ENCODE measurements around the gene TRPM1. TPM values are rescaled to one million over a fixed set of nuclear protein-coding genes. Genes with fewer than 3 reads are reported as not detected.

TRPM1 gene
- total RNA-seq, 2 experiments from 2014 or later, result not detected

DNA sequence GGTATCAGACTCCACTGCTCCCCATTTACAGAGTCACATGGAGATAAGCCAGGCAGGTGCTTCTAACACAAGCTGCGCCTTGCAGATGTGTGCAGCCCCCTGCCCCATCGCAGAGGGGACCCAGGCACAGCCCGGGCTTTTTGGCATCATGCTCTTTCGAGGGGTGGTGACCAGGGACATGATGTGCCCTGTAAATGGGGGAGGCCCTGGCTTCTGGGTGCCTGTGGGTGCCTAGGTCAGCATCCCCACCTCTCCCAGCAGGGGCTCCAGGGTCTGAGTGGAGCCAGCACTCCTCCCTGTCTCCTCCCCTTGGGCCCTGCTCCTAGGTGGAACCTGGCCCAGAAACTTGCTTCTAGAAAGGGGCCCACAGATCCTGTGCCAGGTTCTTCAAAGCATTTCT, 15.2 kb downstream of the TRPM1 start:
- no peaks in the 10 kb centered on the region for H4K20me1 ChIP-seq (ENCODE audit: insufficient read depth, low read length)
- no peak overlapping the region for H3K27ac ChIP-seq (ENCODE audit: low read depth, low read length, poor library complexity, severe bottlenecking)
- no peaks in the 10 kb centered on the region for H3K9me3 ChIP-seq (ENCODE audit: low read length)
- no peaks in the 10 kb centered on the region for H3K79me2 ChIP-seq (ENCODE audit: insufficient read depth, low read depth, low read length)
- no peaks in the 10 kb centered on the region for H3K36me3 ChIP-seq (ENCODE audit: insufficient read depth, low read length)
- POLR2A ChIA-PET, result no interaction called here
- H2AFZ ChIP-seq (ENCODE audit: low read length), result no peak overlapping the region
- TF ChIP-seq, protein P1, sequence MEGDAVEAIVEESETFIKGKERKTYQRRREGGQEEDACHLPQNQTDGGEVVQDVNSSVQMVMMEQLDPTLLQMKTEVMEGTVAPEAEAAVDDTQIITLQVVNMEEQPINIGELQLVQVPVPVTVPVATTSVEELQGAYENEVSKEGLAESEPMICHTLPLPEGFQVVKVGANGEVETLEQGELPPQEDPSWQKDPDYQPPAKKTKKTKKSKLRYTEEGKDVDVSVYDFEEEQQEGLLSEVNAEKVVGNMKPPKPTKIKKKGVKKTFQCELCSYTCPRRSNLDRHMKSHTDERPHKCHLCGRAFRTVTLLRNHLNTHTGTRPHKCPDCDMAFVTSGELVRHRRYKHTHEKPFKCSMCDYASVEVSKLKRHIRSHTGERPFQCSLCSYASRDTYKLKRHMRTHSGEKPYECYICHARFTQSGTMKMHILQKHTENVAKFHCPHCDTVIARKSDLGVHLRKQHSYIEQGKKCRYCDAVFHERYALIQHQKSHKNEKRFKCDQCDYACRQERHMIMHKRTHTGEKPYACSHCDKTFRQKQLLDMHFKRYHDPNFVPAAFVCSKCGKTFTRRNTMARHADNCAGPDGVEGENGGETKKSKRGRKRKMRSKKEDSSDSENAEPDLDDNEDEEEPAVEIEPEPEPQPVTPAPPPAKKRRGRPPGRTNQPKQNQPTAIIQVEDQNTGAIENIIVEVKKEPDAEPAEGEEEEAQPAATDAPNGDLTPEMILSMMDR (conservative IDR thresholded peaks at IDR 0.05; ENCODE audit: low read length), result no peak
- no peak for TF ChIP-seq EZH2phosphoT487 (IDR thresholded peaks at IDR 0.05; ENCODE audit: borderline replicate concordance, low read depth, low read length)
- H3K4me2 ChIP-seq (ENCODE audit: low read length), result no peak overlapping the region
- no peak overlapping the region for H3K4me3 ChIP-seq (ENCODE audit: low read depth, low read length, poor library complexity, severe bottlenecking)
- H3K9me2 ChIP-seq (ENCODE audit: insufficient read depth, low read length), result no peaks in the 10 kb centered on the region
- no peak for DNase-seq (ENCODE audit: low spot score)
- intact Hi-C loops (cut with micrococcal nuclease; ENCODE audit: unreplicated experiment), result no loop called here
- CTCF ChIA-PET (ENCODE audit: unreplicated experiment), result no interaction called here
- H3K4me1 ChIP-seq (ENCODE audit: insufficient read depth, low read length, poor library complexity, severe bottlenecking), result peaks cover 6% of the 10 kb centered on the region
- BruUV-seq (replicated peaks), result no TSS peak

GRCh38 chr15:31085359-31085758, 16.2 kb downstream of the TRPM1 start:
- BruUV-seq (replicated peaks), result no TSS peak
- CTCF ChIA-PET (ENCODE audit: unreplicated experiment), result no interaction called here
- H3K9me2 ChIP-seq (ENCODE audit: insufficient read depth, low read length), result no peaks in the 10 kb centered on the region

GRCh38 chr15:31084176-31084575, 17.3 kb downstream of the TRPM1 start:
- no peak overlapping the region for H3K4me3 ChIP-seq (ENCODE audit: low read depth, low read length, poor library complexity, severe bottlenecking)
- no peak for DNase-seq (ENCODE audit: low spot score)
- H3K4me1 ChIP-seq (ENCODE audit: insufficient read depth, low read length, poor library complexity, severe bottlenecking), result peaks cover 11% of the 10 kb centered on the region
- no peak for TF ChIP-seq EZH2phosphoT487 (IDR thresholded peaks at IDR 0.05; ENCODE audit: borderline replicate concordance, low read depth, low read length)
- TF ChIP-seq, protein P1 (conservative IDR thresholded peaks at IDR 0.05; ENCODE audit: low read length), result no peak
- no peaks in the 10 kb centered on the region for H4K20me1 ChIP-seq (ENCODE audit: insufficient read depth, low read length)
- no peaks in the 10 kb centered on the region for H3K36me3 ChIP-seq (ENCODE audit: insufficient read depth, low read length)
- BruUV-seq (replicated peaks), result no TSS peak
- no peaks in the 10 kb centered on the region for H3K79me2 ChIP-seq (ENCODE audit: insufficient read depth, low read depth, low read length)
- H3K9me3 ChIP-seq (ENCODE audit: low read length), result no peaks in the 10 kb centered on the region
- H3K4me2 ChIP-seq (ENCODE audit: low read length), result no peak overlapping the region
- POLR2A ChIA-PET, result no interaction called here
- no peak overlapping the region for H3K27ac ChIP-seq (ENCODE audit: low read depth, low read length, poor library complexity, severe bottlenecking)
- intact Hi-C loops (cut with micrococcal nuclease; ENCODE audit: unreplicated experiment), result no loop called here
- no peak overlapping the region for H2AFZ ChIP-seq (ENCODE audit: low read length)
- CTCF ChIA-PET (ENCODE audit: unreplicated experiment), result no interaction called here
- H3K9me2 ChIP-seq (ENCODE audit: insufficient read depth, low read length), result no peaks in the 10 kb centered on the region

More at GRCh38 chr15:31085359-31085758, 16.2 kb downstream of the TRPM1 start:
- no peaks in the 10 kb centered on the region for H3K9me3 ChIP-seq (ENCODE audit: low read length)
- H2AFZ ChIP-seq (ENCODE audit: low read length), result no peak overlapping the region
- H3K27ac ChIP-seq (ENCODE audit: low read depth, low read length, poor library complexity, severe bottlenecking), result no peak overlapping the region
- H3K4me2 ChIP-seq (ENCODE audit: low read length), result no peak overlapping the region
- no peak for DNase-seq (ENCODE audit: low spot score)
- peaks cover 11% of the 10 kb centered on the region for H3K4me1 ChIP-seq (ENCODE audit: insufficient read depth, low read length, poor library complexity, severe bottlenecking)
- POLR2A ChIA-PET, result no interaction called here
- no peak overlapping the region for H3K4me3 ChIP-seq (ENCODE audit: low read depth, low read length, poor library complexity, severe bottlenecking)
- H3K36me3 ChIP-seq (ENCODE audit: insufficient read depth, low read length), result no peaks in the 10 kb centered on the region
- TF ChIP-seq, protein P1 (conservative IDR thresholded peaks at IDR 0.05; ENCODE audit: low read length), result no peak
- no peak for TF ChIP-seq EZH2phosphoT487 (IDR thresholded peaks at IDR 0.05; ENCODE audit: borderline replicate concordance, low read depth, low read length)
- H3K79me2 ChIP-seq (ENCODE audit: insufficient read depth, low read depth, low read length), result no peaks in the 10 kb centered on the region
- H4K20me1 ChIP-seq (ENCODE audit: insufficient read depth, low read length), result no peaks in the 10 kb centered on the region
- intact Hi-C loops (cut with micrococcal nuclease; ENCODE audit: unreplicated experiment), result no loop called here

All from OCI-LY7 (cell line).